Measurements from ENCODE around the gene PLD4.

DNA sequence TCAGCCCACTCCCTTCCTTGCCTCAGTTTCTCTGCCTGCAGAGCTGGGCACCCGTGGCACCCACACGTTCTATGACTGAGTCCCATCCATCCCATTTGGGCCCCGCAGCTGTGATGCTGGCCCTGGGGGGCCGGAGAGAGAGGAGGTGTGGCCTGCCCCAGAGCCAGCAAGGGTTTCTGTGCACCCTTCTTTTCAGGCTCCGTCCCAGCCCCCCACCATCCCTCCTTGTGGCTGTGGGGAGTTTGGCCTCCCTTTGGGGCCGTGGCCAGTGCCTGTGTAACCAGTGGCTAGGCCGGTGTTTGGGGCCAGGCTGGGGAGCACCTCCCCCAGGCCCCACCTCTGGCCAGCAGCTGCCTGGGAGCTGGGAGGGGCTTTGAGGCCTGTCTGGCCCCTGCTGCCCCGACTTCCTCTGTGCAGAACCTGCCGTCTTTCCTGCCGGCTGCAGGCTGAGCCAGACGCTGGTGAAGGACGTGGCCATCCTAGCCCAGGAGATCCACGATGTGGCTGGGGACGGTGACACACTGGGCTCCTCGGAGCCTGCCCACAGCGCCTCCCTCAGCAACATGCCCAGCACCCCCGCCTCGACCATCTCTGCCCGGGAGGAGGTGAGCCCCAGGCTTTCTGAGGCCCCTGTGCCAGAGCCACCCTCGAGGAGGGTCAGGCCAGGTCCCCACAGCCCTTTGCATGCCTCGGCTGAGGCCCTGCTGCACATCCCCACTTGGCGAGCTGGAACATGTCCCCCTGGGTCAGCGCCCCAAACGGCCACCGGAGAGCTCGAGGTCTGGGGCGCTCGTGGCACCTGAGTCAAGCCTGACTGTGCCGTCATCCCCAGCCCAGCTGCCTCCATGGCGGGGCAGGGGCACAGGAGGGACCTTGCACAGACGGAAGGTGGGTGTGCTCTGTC, 31.9 kb upstream of the PLD4 start:
- TF ChIP-seq, protein P1, sequence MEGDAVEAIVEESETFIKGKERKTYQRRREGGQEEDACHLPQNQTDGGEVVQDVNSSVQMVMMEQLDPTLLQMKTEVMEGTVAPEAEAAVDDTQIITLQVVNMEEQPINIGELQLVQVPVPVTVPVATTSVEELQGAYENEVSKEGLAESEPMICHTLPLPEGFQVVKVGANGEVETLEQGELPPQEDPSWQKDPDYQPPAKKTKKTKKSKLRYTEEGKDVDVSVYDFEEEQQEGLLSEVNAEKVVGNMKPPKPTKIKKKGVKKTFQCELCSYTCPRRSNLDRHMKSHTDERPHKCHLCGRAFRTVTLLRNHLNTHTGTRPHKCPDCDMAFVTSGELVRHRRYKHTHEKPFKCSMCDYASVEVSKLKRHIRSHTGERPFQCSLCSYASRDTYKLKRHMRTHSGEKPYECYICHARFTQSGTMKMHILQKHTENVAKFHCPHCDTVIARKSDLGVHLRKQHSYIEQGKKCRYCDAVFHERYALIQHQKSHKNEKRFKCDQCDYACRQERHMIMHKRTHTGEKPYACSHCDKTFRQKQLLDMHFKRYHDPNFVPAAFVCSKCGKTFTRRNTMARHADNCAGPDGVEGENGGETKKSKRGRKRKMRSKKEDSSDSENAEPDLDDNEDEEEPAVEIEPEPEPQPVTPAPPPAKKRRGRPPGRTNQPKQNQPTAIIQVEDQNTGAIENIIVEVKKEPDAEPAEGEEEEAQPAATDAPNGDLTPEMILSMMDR (IDR thresholded peaks at IDR 0.05; ENCODE audit: low read length) = no peak
- no peak for TF ChIP-seq EZH2 (IDR thresholded peaks at IDR 0.05; ENCODE audit: borderline replicate concordance, low read length)

Data from OCI-LY1 (cell line).